ENCODE measurements around the gene PRPF40B. TPM values are rescaled to one million over a fixed set of nuclear protein-coding genes. Genes with fewer than 3 reads are reported as not detected.

The PRPF40B gene
- total and polyA plus RNA-seq, 9 of the 15 experiments (the other 6 are each of a cell fraction or from before 2014, with no cell fraction given) = 0.55 to 10.6 (median 4.8) TPM

GRCh38 chr12:49623142-49623904, at the start of gene PRPF40B (continued):
- TF ChIP-seq XRCC5 (IDR thresholded peaks at IDR 0.05; ENCODE audit: low read depth, low read length) (no peak), RFX5 (IDR thresholded peaks at IDR 0.05; ENCODE audit: low read depth, low read length) (no peak), C11orf30 (IDR thresholded peaks at IDR 0.05; ENCODE audit: low read depth) (peak; percentile 23; the same call in 1 of the 2 replicates), ARID4B (CRISPR knock-in tag; IDR thresholded peaks at IDR 0.05) (peak; percentile 45; the same call in 1 of the 2 replicates), TCF7L2 (IDR thresholded peaks at IDR 0.05; ENCODE audit: low read depth, low read length) (no peak), XRCC3 (IDR thresholded peaks at IDR 0.05) (no peak), SMAD4 (CRISPR knock-in tag; conservative IDR thresholded peaks at IDR 0.05) (peak; percentile 49), KLF10 (CRISPR knock-in tag; IDR thresholded peaks at IDR 0.05) (no peak), GMEB1 (CRISPR knock-in tag; IDR thresholded peaks at IDR 0.05) (peak; percentile 61; the same call in 1 of the 2 replicates), DACH1 (IDR thresholded peaks at IDR 0.05; ENCODE audit: partially characterized antibody) (peak; percentile 76)
- TF ChIP-seq, protein P1, sequence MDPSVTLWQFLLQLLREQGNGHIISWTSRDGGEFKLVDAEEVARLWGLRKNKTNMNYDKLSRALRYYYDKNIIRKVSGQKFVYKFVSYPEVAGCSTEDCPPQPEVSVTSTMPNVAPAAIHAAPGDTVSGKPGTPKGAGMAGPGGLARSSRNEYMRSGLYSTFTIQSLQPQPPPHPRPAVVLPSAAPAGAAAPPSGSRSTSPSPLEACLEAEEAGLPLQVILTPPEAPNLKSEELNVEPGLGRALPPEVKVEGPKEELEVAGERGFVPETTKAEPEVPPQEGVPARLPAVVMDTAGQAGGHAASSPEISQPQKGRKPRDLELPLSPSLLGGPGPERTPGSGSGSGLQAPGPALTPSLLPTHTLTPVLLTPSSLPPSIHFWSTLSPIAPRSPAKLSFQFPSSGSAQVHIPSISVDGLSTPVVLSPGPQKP (CRISPR knock-in tag; IDR thresholded peaks at IDR 0.05) = no peak
- TF ChIP-seq, protein P2, sequence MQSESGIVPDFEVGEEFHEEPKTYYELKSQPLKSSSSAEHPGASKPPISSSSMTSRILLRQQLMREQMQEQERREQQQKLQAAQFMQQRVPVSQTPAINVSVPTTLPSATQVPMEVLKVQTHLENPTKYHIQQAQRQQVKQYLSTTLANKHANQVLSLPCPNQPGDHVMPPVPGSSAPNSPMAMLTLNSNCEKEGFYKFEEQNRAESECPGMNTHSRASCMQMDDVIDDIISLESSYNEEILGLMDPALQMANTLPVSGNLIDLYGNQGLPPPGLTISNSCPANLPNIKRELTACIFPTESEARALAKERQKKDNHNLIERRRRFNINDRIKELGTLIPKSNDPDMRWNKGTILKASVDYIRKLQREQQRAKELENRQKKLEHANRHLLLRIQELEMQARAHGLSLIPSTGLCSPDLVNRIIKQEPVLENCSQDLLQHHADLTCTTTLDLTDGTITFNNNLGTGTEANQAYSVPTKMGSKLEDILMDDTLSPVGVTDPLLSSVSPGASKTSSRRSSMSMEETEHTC (IDR thresholded peaks at IDR 0.05) = no peak

All from K562 (cell line).